HEK293 (cell line): ENCODE data around the gene AFDN.

Experiments used
- AEBP2 ChIP-seq: fragments of 450-650 bp; formaldehyde crosslinking; IDR thresholded peaks from 2 replicates; pipeline ENCODE4 v1.5.1; 2016; ENCODE audit warnings: missing biosample characterization, missing genetic modification characterization, borderline replicate concordance
- CTCF ChIP-seq: fragments of 450-650 bp; formaldehyde crosslinking; IDR thresholded peaks from 2 replicates; pipeline ENCODE4 v1.5.1; 2016; ENCODE audit warnings: missing biosample characterization, missing genetic modification characterization
- ZNF747 ChIP-seq: fragments of 450-650 bp; formaldehyde crosslinking; IDR thresholded peaks from 2 replicates; pipeline ENCODE4 v1.5.1; 2016; ENCODE audit warnings: missing biosample characterization, missing genetic modification characterization

GRCh38 chr6:167807756-167808155 is 19.0 kb upstream of the AFDN start:
- TF ChIP-seq ZNF747 (tag by site-specific recombination): no peak
- no peak for TF ChIP-seq AEBP2 (tag by site-specific recombination)
- TF ChIP-seq CTCF (tag by site-specific recombination): no peak
